SK-N-SH treated with all-trans-retinoic acid at 6 μM for 48 hours (cell line): Measurements from ENCODE around the gene ADCK1.

Experiments used
- ATAC-seq: fragments of 200-7000 bp; cut with Tn5 transposase; 3 replicates; pipeline ENCODE4 v1.9.1; 2020; ENCODE audit warnings: mild to moderate bottlenecking, moderate library complexity
- BACH2 ChIP-seq: fragments of 250-450 bp; sonication (Bioruptor Pico); IDR thresholded peaks from 2 replicates; pipeline ENCODE4 v1.9.0; 2021; ENCODE audit warnings: mild to moderate bottlenecking, borderline replicate concordance
- CSRNP3 ChIP-seq: fragments of 250-450 bp; sonication (Bioruptor Pico); IDR thresholded peaks from 2 replicates; pipeline ENCODE4 v1.5.1; 2021; ENCODE audit warnings: mild to moderate bottlenecking, moderate library complexity
- GLIS3 ChIP-seq: fragments of 250-450 bp; sonication (Bioruptor Pico); IDR thresholded peaks from 2 replicates; pipeline ENCODE4 v1.5.0; 2020; ENCODE audit warnings: mild to moderate bottlenecking, moderate library complexity
- OSR1 ChIP-seq: fragments of 250-450 bp; sonication (Bioruptor Pico); IDR thresholded peaks from 2 replicates; pipeline ENCODE4 v1.8.0; 2022; ENCODE audit warnings: moderate library complexity, mild to moderate bottlenecking, inconsistent platforms
- PATZ1 ChIP-seq: fragments of 250-450 bp; sonication (Bioruptor Pico); IDR thresholded peaks from 2 replicates; pipeline ENCODE4 v1.8.0; 2020; ENCODE audit warnings: mild to moderate bottlenecking, moderate library complexity, borderline replicate concordance
- POU6F1 ChIP-seq: fragments of 250-450 bp; sonication (Bioruptor Pico); IDR thresholded peaks from 2 replicates; pipeline ENCODE4 v1.8.0; 2021; ENCODE audit warnings: low read depth, mild to moderate bottlenecking, moderate library complexity, borderline replicate concordance
- PPARA ChIP-seq: fragments of 250-450 bp; sonication (Bioruptor Pico); IDR thresholded peaks from 2 replicates; pipeline ENCODE4 v1.5.0; 2020; ENCODE audit warnings: mild to moderate bottlenecking, borderline replicate concordance
- RARB ChIP-seq: fragments of 250-450 bp; sonication (Bioruptor Pico); IDR thresholded peaks from 2 replicates; pipeline ENCODE4 v1.8.0; 2021; ENCODE audit warnings: mild to moderate bottlenecking, moderate library complexity
- TCF4 ChIP-seq: fragments of 250-450 bp; sonication (Bioruptor Pico); IDR thresholded peaks from 2 replicates; pipeline ENCODE4 v1.8.0; 2021; ENCODE audit warnings: mild to moderate bottlenecking, moderate library complexity, borderline replicate concordance
- TOX ChIP-seq: fragments of 250-450 bp; sonication (Bioruptor Pico); IDR thresholded peaks from 2 replicates; pipeline ENCODE4 v1.8.0; 2021; ENCODE audit warnings: mild to moderate bottlenecking, moderate library complexity, borderline replicate concordance
- TSHZ2 ChIP-seq: fragments of 250-450 bp; sonication (Bioruptor Pico); IDR thresholded peaks from 2 replicates; pipeline ENCODE4 v1.5.0; 2020; ENCODE audit warnings: mild to moderate bottlenecking, moderate library complexity
- ZC3H10 ChIP-seq: fragments of 250-450 bp; sonication (Bioruptor Pico); IDR thresholded peaks from 2 replicates; pipeline ENCODE4 v1.5.1; 2021; ENCODE audit warnings: mild to moderate bottlenecking, moderate library complexity
- ZFP3 ChIP-seq: fragments of 250-450 bp; sonication (Bioruptor Pico); IDR thresholded peaks from 2 replicates; pipeline ENCODE4 v1.5.0; 2020; ENCODE audit warnings: mild to moderate bottlenecking, moderate library complexity
- ZNF565 ChIP-seq: fragments of 450-650 bp; formaldehyde crosslinking; conservative IDR thresholded peaks from 2 replicates; pipeline ENCODE4 v1.5.0; 2020; ENCODE audit warnings: low read depth, mild to moderate bottlenecking, moderate library complexity
- ZNF8 ChIP-seq: fragments of 450-650 bp; formaldehyde crosslinking; IDR thresholded peaks from 2 replicates; pipeline ENCODE4 v1.5.0; 2020; ENCODE audit warnings: mild to moderate bottlenecking, moderate library complexity

ADCK1 gene

GRCh38 chr14:77799863-77800730, at the start of gene ADCK1:
TSS of gene ADCK1 (plus strand) at chr14:77800109. CDS start at chr14:77818979, 18,870 bp downstream.
- peak; percentile 95 for ATAC-seq
- no peak for TF ChIP-seq PATZ1 (CRISPR knock-in tag)
- TF ChIP-seq ZC3H10 (CRISPR knock-in tag) = no peak
- TF ChIP-seq TSHZ2 (CRISPR knock-in tag) = no peak
- peak; percentile 39; the same call in 1 of the 2 replicates for TF ChIP-seq TCF4 (CRISPR knock-in tag)
- TF ChIP-seq GLIS3 = no peak

GRCh38 chr14:77752266-77752665, 47.6 kb upstream of the ADCK1 start:
- no peak for ATAC-seq
- TF ChIP-seq CSRNP3 (CRISPR knock-in tag) (no peak), BACH2 (CRISPR knock-in tag) (no peak), ZFP3 (CRISPR knock-in tag) (no peak), TSHZ2 (CRISPR knock-in tag) (no peak), PPARA (CRISPR knock-in tag) (no peak), ZNF565 (no peak), ZC3H10 (CRISPR knock-in tag) (no peak), POU6F1 (CRISPR knock-in tag) (no peak), ZNF8 (CRISPR knock-in tag) (no peak), OSR1 (CRISPR knock-in tag) (no peak), RARB (CRISPR knock-in tag) (no peak), TOX (CRISPR knock-in tag) (no peak), GLIS3 (no peak)

GRCh38 chr14:77752799-77753516, 47.0 kb upstream of the ADCK1 start:
- ATAC-seq = no peak
- TF ChIP-seq CSRNP3 (CRISPR knock-in tag) (no peak), PATZ1 (CRISPR knock-in tag) (no peak)
